ENCODE results near the gene ADCY2. TPM values are rescaled to one million over a fixed set of nuclear protein-coding genes. Genes with fewer than 3 reads are reported as not detected.

ADCY2 gene
- total and polyA plus RNA-seq, 2 experiments from 2014 or later: 2.2 to 4.7 TPM

DNA sequence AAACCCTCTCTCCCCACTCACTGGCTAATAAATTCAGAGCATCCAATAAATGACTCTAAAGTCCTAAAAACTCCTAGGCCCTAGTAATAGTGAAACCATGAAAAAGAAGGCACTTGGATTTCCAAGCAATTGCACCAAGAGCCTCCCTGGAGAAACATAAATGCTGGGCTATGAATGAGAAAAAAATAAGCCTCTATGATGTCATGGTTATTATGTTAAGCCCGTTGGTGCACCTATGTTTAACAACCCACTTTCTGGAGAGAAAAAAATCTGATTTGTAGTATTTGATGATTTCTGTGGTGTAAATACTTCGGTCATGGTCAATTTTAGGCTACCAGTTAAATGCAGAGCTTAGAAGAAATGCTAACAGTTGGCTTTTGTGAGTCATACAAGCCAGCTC lies 446.6 kb downstream of the ADCY2 start:
- TF ChIP-seq, protein P1, sequence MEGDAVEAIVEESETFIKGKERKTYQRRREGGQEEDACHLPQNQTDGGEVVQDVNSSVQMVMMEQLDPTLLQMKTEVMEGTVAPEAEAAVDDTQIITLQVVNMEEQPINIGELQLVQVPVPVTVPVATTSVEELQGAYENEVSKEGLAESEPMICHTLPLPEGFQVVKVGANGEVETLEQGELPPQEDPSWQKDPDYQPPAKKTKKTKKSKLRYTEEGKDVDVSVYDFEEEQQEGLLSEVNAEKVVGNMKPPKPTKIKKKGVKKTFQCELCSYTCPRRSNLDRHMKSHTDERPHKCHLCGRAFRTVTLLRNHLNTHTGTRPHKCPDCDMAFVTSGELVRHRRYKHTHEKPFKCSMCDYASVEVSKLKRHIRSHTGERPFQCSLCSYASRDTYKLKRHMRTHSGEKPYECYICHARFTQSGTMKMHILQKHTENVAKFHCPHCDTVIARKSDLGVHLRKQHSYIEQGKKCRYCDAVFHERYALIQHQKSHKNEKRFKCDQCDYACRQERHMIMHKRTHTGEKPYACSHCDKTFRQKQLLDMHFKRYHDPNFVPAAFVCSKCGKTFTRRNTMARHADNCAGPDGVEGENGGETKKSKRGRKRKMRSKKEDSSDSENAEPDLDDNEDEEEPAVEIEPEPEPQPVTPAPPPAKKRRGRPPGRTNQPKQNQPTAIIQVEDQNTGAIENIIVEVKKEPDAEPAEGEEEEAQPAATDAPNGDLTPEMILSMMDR (IDR thresholded peaks at IDR 0.05; ENCODE audit: low read depth, low read length): no peak
- Histone ChIP-seq H3K4me3 (no peak overlapping the region), H3K27me3 (no peaks in the 10 kb centered on the region), H3K27ac (no peak overlapping the region), H3K4me1 (ENCODE audit: low read depth) (no peaks in the 10 kb centered on the region), H3K36me3 (no peaks in the 10 kb centered on the region), H3K9me3 (ENCODE audit: low read depth) (no peaks in the 10 kb centered on the region)
- no peak for DNase-seq (ENCODE audit: low read depth in 1 of 2, low spot score in 1 of 2)

DNA sequence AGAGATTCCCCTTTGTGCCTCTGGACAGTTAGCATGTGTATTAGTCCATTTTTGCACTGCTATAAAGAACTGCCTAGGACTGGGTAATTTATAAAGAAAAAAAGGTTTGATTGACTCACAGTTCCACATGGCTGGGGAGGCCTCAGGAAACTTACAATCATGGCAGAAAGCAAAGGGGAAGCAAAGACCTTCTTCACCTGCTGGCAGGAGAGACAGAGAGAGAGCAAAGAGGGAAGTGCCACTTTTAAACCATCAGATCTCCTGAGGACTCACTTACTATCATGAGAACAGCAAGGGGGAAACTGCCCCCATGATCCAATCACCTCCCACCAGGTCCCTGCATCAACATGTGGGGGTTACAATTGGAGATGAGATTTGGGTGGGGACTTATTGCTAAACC lies 449.0 kb downstream of the ADCY2 start:
- Histone ChIP-seq H3K9me3 (ENCODE audit: low read depth) (no peaks in the 10 kb centered on the region), H3K27ac (no peak overlapping the region), H3K4me3 (no peak overlapping the region), H3K4me1 (ENCODE audit: low read depth) (no peaks in the 10 kb centered on the region), H3K27me3 (no peaks in the 10 kb centered on the region), H3K36me3 (no peaks in the 10 kb centered on the region)
- TF ChIP-seq, protein P1 (IDR thresholded peaks at IDR 0.05; ENCODE audit: low read depth, low read length): no peak
- DNase-seq (ENCODE audit: low read depth in 1 of 2, low spot score in 1 of 2): no peak

DNA sequence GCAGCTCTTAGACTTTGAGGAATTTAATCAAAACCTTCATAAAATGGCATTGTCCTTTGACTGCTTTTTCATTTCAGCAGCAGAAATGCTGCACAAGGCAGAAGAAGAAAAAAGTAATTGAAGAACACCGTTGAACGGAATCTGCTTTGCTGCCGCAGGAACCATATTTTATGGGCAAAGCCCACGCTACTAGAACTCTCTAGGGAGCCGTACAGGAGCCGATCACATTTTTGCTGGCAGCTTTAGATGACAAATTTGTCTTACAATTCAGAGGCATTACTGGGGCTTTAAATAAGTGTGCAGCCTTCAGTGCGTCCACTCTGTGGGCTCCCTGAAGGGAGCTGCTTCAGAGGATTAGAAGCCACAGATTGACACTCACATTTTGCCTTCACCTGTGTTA lies 449.6 kb downstream of the ADCY2 start:
- DNase-seq (ENCODE audit: low read depth in 1 of 2, low spot score in 1 of 2): no peak
- Histone ChIP-seq H3K27ac (no peak overlapping the region), H3K4me3 (no peak overlapping the region)

DNA sequence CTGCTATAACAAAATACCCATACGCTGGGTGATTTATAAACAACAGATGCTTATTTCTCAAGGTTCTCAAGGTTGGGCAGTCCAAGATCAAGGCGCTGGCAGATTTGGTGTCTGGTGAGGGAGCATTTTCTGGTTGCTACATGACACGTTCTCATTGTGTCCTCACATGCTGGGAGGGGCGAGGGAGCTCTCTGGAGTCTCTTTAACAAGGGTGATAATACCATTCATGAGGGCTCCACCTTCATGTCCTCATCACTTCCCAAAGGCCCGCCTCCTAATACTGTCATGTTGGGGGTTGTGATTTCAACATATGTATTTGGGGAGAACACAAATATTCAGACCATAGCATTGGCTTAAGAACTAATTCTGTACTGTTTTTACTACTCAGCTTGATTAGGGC lies 450.4 kb downstream of the ADCY2 start:
- no peak for DNase-seq (ENCODE audit: low read depth in 1 of 2, low spot score in 1 of 2)
- Histone ChIP-seq H3K27ac (no peak overlapping the region), H3K4me1 (ENCODE audit: low read depth) (no peaks in the 10 kb centered on the region), H3K27me3 (no peaks in the 10 kb centered on the region), H3K36me3 (no peaks in the 10 kb centered on the region), H3K9me3 (ENCODE audit: low read depth) (no peaks in the 10 kb centered on the region), H3K4me3 (no peak overlapping the region)
- TF ChIP-seq, protein P1 (IDR thresholded peaks at IDR 0.05; ENCODE audit: low read depth, low read length): no peak

More for the DNA sequence above, 449.6 kb downstream of the ADCY2 start:
- Histone ChIP-seq H3K36me3 (no peaks in the 10 kb centered on the region), H3K9me3 (ENCODE audit: low read depth) (no peaks in the 10 kb centered on the region), H3K4me1 (ENCODE audit: low read depth) (no peaks in the 10 kb centered on the region), H3K27me3 (no peaks in the 10 kb centered on the region)
- TF ChIP-seq, protein P1 (IDR thresholded peaks at IDR 0.05; ENCODE audit: low read depth, low read length): no peak

DNA sequence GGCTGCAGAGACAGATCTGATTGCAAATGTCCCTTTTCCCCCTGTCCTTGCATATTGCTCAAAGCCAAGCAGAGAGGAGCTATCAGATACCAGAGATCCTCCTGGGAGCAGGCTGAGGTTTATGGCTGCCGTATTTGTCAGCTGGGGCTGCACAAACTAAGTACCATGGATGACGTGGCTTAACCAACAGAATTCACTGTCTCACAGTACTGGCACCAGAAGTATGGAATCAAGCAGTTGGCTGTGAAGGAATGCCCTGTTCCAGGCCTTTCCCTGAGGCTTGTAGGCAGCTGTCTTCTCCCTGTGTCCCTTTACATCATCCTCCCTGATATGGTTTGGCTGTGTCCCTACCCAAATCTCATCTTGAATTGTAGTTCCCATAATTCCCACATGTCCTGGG lies 452.4 kb downstream of the ADCY2 start:
- no peak overlapping the region for H3K27ac ChIP-seq
- no peaks in the 10 kb centered on the region for H3K27me3 ChIP-seq
- H3K9me3 ChIP-seq (ENCODE audit: low read depth): no peaks in the 10 kb centered on the region
- H3K36me3 ChIP-seq: no peaks in the 10 kb centered on the region
- H3K4me3 ChIP-seq: no peak overlapping the region
- TF ChIP-seq, protein P1 (IDR thresholded peaks at IDR 0.05; ENCODE audit: low read depth, low read length): no peak
- no peaks in the 10 kb centered on the region for H3K4me1 ChIP-seq (ENCODE audit: low read depth)
- peak in 1 of 2 donors; percentile 13 for DNase-seq (ENCODE audit: low read depth in 1 of 2, low spot score in 1 of 2)

Data from cardiac muscle cell (in vitro differentiated cells and primary cell).